ENCODE results near the gene EXOC4.

GRCh38 chr7:133609806-133610205, 356.9 kb downstream of the EXOC4 start:
- no peak for TF ChIP-seq CTCF (IDR thresholded peaks at IDR 0.05; ENCODE audit: low read length)
- TF ChIP-seq EZH2 (IDR thresholded peaks at IDR 0.05; ENCODE audit: borderline replicate concordance, low read length), result no peak

Data from OCI-LY1 (cell line).